ENCODE measurements around the gene DUSP10.

DUSP10 gene

DNA sequence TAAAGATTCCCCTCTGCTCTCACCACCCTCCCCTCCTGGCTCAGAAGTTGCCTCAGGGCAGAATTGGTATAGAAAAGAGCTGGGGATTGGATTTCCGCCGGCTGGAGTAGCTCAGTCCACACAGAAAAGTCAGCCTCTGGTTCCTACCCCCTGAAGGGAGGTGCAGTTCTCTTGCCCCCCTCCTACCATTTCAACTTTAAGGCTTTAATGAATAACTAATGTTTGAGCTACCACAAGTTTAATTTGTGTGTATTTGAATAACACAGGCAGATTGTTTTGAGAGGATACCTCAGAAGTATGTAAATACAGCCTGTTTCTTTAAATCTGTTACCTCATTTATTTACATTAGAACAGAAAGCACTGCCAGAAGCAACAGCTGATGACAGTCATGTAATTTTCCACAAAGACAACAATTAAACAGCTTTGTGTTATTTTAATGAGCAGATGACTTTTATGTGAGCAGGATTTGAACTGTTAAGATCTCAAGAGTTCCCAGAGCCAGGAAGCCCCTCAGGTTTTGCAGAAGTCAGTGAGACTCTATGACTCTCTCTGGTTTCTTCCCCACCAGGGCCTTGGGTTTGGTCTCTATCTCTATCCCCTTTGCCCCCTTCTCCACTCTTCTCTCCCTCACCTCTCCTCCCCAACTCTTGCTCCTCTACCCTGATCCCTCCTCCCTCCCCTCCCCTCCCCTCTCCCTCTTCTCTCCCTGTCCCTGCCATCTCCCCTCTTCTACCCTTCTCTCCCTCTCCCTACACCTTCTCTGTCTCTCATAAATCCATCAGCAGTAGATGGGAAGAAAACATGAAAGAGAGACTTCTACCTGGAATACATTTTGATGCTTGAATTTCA lies 26.3 kb downstream of the DUSP10 start:
- in situ Hi-C loops (cut with HindIII; ENCODE audit: low sequenced_read_pairs) = no loop called here

GRCh38 chr1:221714227-221715152 lies 27.4 kb downstream of the DUSP10 start:
- in situ Hi-C loops (cut with HindIII; ENCODE audit: low sequenced_read_pairs) = no loop called here

- in situ Hi-C loops (cut with HindIII; ENCODE audit: low sequenced_read_pairs) = no loop called here
These were observed 29.0 kb downstream of the DUSP10 start for GRCh38 chr1:221712776-221713431.

DNA sequence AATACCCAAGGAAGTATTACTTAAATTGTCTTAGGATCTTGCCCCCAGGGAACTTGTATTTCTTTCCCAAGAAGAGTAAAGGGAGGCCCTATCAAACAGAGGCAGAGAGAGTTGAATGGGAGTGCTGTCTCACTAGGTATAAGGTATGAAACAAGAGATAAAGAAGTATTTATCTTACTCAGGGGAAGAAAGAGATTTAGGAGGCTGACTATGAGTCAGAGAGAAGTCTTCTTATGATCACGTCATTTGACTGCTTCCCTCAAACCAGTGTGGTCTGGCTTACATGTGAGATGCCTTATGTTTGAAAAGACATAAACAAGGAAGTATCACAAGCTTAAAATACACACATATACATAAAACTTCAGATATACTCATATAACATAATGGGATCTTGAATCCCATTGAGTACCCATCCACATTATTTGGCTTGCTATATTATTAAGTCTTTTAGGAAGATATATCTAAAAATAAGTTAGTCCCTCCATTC lies 29.6 kb downstream of the DUSP10 start:
- in situ Hi-C loops (cut with HindIII; ENCODE audit: low sequenced_read_pairs) = no loop called here

DNA sequence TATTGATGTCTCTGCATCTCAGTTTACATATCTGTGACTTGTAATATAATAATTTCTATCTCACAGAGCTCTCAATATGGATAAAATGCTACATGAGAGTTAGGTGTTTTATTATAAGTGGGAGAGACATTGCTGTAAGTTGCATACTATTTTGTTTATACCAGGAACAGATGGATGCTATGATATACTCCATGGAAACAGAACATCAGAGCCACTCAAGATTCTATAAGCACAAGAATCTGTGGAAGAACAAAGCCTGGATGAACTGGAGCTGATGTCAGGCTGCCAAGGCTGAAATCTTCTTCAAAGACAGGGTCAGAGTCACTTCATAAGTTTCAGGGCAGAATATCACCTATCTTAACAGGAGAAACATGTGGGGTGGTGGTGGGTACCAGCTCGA lies 30.2 kb downstream of the DUSP10 start:
- in situ Hi-C loops (cut with HindIII; ENCODE audit: low sequenced_read_pairs) = no loop called here

- in situ Hi-C loops (cut with HindIII; ENCODE audit: low sequenced_read_pairs) = no loop called here
These were observed 30.8 kb downstream of the DUSP10 start for GRCh38 chr1:221711063-221711577.

GRCh38 chr1:221709854-221710253 lies 32.0 kb downstream of the DUSP10 start:
- in situ Hi-C loops (cut with HindIII; ENCODE audit: low sequenced_read_pairs) = loop anchor here (10.0 kb wide), 1 partner anchor 285 kb away; no protein-coding TSS in a partner anchor

- in situ Hi-C loops (cut with HindIII; ENCODE audit: low sequenced_read_pairs) = loop anchor here (10.0 kb wide), 1 partner anchor 286 kb away; no protein-coding TSS in a partner anchor
These were observed 32.9 kb downstream of the DUSP10 start for GRCh38 chr1:221708987-221709386.

DNA sequence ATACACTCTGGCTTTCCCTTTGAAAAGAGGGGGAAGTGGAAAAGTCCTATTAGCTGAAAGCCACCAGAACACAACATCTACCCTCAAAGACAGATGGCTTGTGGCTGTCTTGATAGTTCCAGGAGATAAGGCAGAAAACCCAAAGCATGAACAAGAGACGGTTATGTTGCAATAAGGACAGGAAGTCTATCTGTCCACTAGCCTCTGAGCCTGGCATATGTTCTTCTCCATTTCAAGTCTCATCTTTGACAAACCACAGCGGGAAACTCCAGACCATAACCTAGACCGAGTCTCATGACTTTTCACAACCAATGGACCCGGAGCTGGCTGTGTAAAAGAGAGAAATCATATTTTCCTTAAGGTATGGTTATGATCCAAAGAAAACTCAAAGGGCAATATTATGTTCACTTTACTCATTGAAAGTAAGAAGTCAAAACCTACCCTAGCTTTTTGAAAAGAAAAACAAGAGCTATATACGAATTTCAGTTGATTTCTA lies 33.8 kb downstream of the DUSP10 start:
- in situ Hi-C loops (cut with HindIII; ENCODE audit: low sequenced_read_pairs) = loop anchor here (10.0 kb wide), 1 partner anchor 287 kb away; no protein-coding TSS in a partner anchor

DNA sequence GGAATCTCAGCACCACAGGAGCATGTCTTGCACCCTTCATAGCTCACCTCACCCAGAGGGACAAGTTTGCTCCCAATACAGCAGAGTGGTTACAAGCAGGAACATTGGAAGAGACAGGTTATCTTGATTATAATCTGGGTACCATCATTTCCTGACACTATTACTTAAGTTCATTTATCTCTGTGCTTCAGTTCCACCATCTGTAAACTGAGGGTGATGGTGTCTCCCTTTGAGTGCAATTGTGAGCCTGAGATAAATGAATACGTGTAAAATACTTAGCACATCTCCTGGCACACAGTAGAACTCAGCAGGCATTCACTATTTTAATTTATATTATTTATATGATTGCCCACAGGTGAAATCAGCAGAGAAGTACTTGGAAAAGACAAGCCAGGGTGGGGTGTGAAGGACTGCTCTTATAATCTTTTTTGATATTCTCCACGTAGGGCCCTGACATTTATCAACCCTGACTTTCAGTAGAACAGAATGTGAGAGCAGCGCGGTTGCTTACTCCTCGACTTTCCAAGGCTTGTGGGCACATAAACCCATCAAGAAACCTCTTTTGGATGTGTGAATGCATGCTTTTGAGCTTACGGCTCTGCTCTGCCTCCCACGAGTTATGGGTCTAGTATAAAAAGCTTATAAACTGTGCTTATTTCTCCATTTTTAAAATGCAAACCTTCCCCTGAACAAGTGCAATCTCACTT lies 34.9 kb downstream of the DUSP10 start:
- in situ Hi-C loops (cut with HindIII; ENCODE audit: low sequenced_read_pairs) = loop anchor here (10.0 kb wide), 1 partner anchor 288 kb away; no protein-coding TSS in a partner anchor

DNA sequence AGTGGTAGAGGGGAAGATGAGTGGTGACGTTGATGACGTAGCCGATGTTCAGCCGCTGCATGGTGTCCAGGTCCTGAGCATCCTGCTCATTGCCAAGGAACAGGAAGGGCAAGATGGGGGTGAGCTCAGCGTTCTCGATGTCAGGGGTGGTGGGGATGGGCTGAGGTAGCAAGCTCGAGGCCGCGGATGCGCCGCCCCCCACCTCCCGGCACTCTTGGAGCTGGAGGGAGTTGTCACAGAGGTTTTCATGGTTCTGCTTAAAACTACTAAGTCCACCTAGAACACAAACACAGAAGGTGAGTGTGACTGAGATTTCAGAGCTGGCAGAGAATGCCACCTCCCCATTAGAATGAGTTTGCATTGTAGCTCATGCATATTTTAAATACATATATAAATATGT lies 35.7 kb downstream of the DUSP10 start:
- in situ Hi-C loops (cut with HindIII; ENCODE audit: low sequenced_read_pairs) = loop anchor here (10.0 kb wide), 1 partner anchor 289 kb away; no protein-coding TSS in a partner anchor

GRCh38 chr1:221704306-221704705 lies 37.6 kb downstream of the DUSP10 start:
- in situ Hi-C loops (cut with HindIII; ENCODE audit: low sequenced_read_pairs) = loop anchor here (10.0 kb wide), 1 partner anchor 290 kb away; no protein-coding TSS in a partner anchor

- in situ Hi-C loops (cut with HindIII; ENCODE audit: low sequenced_read_pairs) = loop anchor here (10.0 kb wide), 1 partner anchor 293 kb away; no protein-coding TSS in a partner anchor
These were observed 40.2 kb downstream of the DUSP10 start for GRCh38 chr1:221701570-221702186.

GRCh38 chr1:221700948-221701347 lies 40.9 kb downstream of the DUSP10 start:
- in situ Hi-C loops (cut with HindIII; ENCODE audit: low sequenced_read_pairs) = loop anchor here (10.0 kb wide), 1 partner anchor 294 kb away; no protein-coding TSS in a partner anchor

GRCh38 chr1:221700536-221700935 lies 41.4 kb downstream of the DUSP10 start:
- in situ Hi-C loops (cut with HindIII; ENCODE audit: low sequenced_read_pairs) = loop anchor here (10.0 kb wide), 1 partner anchor 294 kb away; no protein-coding TSS in a partner anchor

DNA sequence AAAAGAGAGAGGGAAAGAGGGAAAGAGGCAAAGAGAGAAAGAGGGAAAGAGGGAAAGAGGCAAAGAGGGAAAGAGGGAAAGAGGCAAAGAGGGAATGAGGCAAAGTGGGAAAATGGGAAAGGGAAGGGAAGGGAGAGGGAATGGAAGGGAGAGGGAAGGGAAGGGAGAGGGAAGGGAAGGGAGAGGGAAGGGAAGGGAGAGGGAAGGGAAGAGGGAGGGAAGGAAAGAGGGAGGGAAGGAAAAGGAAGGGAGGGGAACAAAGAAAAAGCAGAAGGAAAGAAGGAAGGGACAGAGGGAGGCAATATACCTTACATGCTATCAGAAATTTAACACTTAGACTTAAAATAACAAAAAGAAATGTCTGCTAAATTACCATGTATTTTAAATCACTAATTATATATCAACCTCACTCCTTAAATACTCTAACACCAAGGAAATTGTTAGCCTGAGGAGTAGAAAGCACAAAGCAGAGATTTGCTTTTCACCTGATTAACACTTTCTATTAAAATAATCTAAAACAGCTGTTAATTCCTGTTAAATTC lies 41.8 kb downstream of the DUSP10 start:
- in situ Hi-C loops (cut with HindIII; ENCODE audit: low sequenced_read_pairs) = loop anchor here (10.0 kb wide), 1 partner anchor 295 kb away; no protein-coding TSS in a partner anchor

DNA sequence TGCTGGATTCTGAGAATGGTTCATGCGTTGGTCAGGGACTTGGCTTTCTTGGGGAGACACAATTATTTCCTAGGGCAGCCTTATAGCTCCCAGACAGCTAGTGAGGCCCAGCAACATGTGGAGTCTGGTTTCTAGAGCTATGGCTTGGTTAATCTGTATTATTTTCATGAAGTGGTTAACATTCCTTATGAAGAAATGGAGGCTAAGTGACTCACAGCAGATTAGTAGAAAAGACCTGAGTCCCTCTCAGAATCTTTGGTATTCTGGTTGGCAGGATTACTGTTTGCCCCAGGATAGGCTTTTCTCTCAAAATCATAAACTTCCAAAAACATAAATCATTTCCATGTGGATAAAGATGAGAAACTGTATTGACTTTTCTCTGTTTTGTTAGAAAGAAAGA lies 42.3 kb downstream of the DUSP10 start:
- in situ Hi-C loops (cut with HindIII; ENCODE audit: low sequenced_read_pairs) = no loop called here

GRCh38 chr1:221698579-221699349 lies 43.1 kb downstream of the DUSP10 start:
- in situ Hi-C loops (cut with HindIII; ENCODE audit: low sequenced_read_pairs) = no loop called here
